Tibial nerve (tissue), 4 donors: ENCODE results near the gene LOXHD1.

Experiments
- CTCF ChIP-seq, 5 experiments: fragments of 200-600 bp in 3 of 5; fragments of 450-650 bp in 2 of 5; sonication (generic) in 3 of 5; IDR thresholded peaks; one replicate each; pipeline ENCODE4 v1.5.1; 2016 to 2019; ENCODE audit warnings: antibody characterized with exemption in 5 of 5, mild to moderate bottlenecking in 3 of 5, moderate library complexity in 2 of 5
- EP300 ChIP-seq, 2 donors: sonication (generic); formaldehyde crosslinking; IDR thresholded peaks; one replicate each; pipeline ENCODE4 v1.6.1; 2017; ENCODE audit warnings: antibody characterized with exemption in 2 of 2, mild to moderate bottlenecking in 1 of 2
- POLR2A ChIP-seq, 2 donors: fragments of 450-650 bp; IDR thresholded peaks; one replicate each; pipeline ENCODE4 v1.6.1; 2017; ENCODE audit warnings: antibody characterized with exemption in 2 of 2, mild to moderate bottlenecking in 2 of 2, moderate library complexity in 2 of 2

GRCh38 chr18:46478796-46479195 is 178.2 kb downstream of the LOXHD1 start:
- no peak for TF ChIP-seq POLR2A (IDR thresholded peaks at IDR 0.05)
- TF ChIP-seq CTCF (IDR thresholded peaks at IDR 0.05), result no peak
- TF ChIP-seq EP300 (IDR thresholded peaks at IDR 0.05), result no peak
